HL-60/S4 treated with retinoic acid at 250 ng/mL for 4 days and 3 days (cell line): Measurements from ENCODE around the gene COG1.

ENCODE experiments used
- in situ Hi-C: fragments of 300-500 bp; cut with MboI; formaldehyde crosslinking; loops from 2 replicates; pipeline ENCODE4 v1.7.0; 2022; ENCODE audit warnings: low sequenced_read_pairs

Gene COG1

DNA sequence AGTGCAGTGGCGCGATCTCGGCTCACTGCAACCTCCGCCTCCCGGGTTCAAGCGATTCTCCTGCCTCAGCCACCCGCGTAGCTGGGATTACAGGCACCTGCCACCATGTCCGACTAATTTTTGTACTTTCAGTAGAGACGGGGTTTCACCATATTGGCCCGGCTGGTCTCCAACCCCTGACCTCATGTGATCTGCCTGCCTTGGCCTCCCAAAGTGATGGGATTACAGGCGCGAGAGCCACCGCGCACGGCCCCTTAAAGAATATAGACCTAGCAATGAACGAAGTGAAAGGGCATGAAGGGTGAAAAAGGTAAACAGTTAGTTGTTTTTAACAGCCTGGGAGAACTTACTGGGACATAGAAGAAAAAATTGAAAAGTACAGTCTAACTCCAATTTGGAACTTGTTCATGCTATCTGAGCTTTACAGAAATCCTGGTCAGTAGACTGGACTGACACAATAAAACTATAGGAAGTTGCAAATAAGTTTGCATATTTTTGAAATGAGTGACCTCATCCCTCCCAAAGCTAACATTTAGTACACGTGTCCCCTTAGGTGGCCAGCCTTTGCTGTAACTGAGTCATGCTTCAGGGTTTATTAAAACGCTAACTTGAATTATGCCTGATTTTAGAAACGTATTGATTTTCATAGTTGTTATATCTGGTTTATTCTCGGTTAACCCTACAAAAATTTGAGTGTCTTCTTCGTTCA lies 1.8 kb downstream of the COG1 start:
- in situ Hi-C loops = loop anchor here (25.0 kb wide), 1 partner anchor 632 kb away; no protein-coding TSS in a partner anchor

DNA sequence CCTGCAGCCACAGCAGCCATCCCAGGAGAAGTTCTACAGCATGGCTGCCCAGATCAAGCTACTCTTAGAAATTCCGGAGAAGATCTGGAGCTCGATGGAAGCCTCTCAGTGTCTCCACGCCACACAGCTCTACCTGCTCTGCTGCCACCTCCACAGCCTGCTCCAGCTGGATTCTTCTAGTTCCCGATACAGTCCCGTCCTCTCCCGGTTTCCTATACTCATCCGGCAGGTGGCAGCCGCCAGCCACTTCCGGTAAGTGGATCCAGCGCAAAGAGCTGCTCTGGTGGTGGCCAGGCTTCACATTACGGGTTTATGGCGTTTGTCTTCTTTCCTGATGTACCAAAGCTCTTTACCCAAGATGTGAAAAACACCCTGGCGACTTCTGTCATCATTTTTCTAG lies 3.6 kb downstream of the COG1 start:
- in situ Hi-C loops = loop anchor here (25.0 kb wide), 1 partner anchor 634 kb away; no protein-coding TSS in a partner anchor

DNA sequence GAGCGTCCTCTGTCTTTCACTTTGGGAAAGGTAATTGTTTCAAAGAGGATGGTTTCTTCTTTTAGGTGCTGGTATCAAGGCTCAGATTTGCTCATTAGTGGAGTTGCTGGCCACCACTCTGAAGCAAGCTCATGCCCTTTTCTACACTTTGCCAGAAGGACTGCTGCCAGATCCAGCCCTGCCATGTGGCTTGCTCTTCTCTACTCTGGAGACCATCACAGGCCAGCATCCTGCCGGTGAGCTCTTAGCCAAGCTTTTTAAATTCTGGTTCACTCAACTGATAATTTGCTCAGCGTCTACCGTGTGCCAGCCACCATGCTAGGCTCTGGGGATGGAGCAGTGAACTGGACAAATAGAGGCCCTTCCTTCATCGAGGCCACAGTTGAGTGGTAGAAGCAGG lies 4.3 kb downstream of the COG1 start:
- in situ Hi-C loops = loop anchor here (25.0 kb wide), 1 partner anchor 635 kb away; no protein-coding TSS in a partner anchor

DNA sequence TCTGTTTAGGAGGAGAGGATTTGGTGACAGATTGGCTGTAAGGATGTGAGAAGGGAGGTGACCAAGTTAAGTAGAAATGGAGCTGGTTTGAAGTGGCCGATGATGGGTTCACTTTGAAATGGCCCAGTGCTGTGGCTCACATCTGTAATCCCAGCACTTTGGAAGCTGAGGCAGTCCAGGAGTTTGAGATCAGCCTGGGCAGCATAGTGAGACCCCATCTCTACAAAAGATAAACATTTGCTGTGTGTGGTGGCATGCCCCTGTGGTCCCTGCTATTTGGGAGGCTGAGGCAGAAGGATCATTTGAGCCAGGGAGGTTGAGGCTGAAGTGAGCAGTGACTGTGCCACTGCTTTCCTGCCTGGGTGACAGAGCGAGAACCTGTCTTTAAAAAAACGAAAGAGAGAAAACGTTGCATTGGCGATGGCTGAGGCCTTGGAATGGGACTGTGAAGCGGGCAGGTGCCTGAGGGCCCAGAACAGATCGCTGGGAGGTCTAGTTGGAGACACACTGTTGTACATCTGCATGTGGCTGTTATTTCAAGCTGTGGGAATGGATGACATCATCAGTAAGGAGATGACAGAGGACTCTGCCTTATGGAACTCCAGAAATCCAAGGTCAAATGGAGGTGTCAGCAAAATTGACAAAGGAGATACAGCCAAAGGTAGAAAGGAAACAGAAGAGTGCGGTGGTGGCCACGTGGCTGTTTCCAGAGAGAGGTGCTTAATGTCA lies 5.5 kb downstream of the COG1 start:
- in situ Hi-C loops = loop anchor here (25.0 kb wide), 1 partner anchor 636 kb away; no protein-coding TSS in a partner anchor

DNA sequence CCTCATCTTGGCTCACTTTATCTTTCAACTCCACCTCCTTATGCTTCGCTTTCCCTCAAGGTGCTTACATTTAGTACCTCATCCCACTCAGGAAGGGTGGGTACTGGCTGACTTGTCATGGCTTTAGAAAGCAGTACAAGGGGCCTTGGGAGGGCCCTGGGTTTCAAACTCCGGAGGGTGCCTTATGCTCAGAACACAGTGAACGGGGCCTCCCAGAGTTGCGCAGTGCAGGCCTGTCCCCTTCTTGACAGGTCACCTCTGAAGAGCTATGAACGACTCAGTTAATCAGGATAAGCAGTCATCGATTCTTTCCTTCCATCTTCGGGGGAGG lies 6.0 kb downstream of the COG1 start:
- in situ Hi-C loops = loop anchor here (25.0 kb wide), 1 partner anchor 637 kb away; no protein-coding TSS in a partner anchor

DNA sequence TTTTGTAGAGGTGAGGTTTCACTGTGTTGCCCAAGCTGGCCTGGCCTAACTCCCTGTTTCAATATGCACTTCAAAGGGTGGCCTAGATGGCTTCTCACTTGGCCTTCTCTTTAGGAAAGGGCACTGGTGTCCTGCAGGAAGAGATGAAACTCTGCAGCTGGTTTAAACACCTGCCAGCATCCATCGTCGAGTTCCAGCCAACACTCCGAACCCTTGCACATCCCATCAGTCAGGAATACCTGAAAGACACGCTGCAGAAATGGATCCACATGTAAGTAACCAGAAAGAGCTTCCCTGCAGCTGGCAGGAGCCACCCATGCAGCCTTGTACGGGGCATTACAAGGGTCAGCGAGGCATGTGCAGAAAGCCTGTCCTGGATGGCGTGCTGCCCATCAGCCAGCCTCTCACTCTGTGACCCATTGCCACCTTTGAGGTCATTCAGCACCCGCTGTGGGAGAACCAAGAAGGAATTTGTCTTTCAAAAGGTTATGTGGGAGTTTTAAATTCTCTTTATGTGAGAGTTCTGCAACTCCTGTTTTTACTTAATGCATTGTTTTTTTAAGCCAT lies 7.0 kb downstream of the COG1 start:
- in situ Hi-C loops = loop anchor here (25.0 kb wide), 1 partner anchor 638 kb away; no protein-coding TSS in a partner anchor

DNA sequence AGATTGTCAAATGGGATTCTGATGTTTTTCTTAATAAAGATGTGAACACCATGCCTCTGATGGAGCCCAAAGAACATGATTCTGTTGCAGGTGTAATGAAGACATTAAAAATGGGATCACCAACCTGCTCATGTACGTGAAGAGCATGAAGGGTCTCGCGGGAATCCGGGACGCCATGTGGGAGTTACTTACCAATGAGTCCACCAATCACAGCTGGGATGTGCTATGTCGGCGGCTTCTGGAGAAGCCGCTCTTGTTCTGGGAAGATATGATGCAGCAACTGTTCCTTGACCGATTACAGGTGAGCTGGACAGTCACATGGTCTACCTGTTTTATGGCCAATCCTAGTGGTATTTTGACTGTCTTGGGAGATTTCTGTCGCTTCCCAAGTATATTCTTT lies 7.6 kb downstream of the COG1 start:
- in situ Hi-C loops = no loop called here

DNA sequence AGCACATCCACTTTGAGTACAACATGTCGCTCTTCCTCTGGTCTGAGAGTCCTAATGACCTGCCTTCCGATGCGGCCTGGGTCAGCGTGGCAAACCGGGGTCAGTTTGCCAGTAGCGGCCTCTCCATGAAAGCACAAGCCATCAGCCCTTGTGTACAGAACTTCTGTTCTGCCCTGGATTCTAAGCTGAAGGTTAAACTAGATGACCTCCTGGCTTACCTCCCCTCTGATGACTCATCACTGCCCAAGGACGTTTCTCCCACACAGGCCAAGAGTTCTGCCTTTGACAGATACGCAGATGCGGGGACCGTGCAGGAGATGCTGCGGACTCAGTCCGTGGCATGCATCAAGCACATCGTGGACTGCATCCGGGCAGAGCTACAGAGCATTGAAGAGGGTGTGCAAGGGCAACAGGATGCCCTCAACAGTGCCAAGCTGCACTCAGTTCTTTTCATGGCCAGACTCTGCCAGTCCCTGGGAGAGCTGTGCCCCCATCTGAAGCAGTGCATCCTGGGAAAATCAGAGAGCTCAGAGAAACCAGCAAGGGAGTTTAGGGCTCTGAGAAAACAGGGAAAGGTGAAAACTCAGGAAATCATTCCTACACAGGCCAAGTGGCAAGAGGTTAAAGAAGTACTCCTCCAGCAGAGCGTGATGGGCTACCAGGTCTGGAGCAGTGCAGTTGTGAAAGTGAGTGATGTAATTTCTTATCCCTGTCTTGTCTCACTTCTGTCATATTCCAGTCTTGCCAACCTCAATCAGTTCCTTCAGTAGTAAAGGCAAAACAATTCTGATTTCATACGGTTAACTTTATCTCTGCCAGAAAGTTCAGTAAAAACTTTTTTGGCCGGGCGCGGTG lies 8.6 kb downstream of the COG1 start:
- in situ Hi-C loops = no loop called here

DNA sequence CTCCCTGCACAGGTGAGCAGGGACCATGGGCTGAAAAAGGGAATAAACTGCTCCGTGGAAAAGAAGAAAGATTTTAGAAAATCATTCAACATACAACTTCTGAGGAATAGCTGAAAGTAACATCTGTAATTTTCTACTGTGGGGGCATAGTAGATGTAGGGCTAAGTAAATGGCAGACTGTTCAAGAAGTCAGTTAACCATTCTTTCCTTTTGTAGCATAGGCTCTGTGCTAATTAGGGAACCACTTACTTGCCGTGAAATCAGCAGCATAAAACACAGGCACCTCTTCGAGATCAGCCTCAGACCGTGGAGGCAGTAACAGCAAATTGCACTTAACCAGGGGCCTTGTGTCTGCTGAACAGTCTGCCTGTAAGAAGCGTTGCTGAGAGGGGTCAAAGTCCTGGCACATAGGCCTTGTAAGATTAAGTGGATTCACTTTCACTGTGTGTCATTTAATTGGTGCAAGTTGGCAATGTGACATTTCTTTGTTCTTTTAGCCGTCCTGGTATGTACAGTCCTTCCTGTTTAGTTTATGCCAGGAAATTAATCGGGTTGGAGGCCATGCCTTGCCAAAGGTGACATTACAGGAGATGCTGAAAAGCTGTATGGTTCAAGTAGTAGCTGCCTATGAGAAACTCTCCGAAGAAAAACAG lies 10.4 kb downstream of the COG1 start:
- in situ Hi-C loops = no loop called here

DNA sequence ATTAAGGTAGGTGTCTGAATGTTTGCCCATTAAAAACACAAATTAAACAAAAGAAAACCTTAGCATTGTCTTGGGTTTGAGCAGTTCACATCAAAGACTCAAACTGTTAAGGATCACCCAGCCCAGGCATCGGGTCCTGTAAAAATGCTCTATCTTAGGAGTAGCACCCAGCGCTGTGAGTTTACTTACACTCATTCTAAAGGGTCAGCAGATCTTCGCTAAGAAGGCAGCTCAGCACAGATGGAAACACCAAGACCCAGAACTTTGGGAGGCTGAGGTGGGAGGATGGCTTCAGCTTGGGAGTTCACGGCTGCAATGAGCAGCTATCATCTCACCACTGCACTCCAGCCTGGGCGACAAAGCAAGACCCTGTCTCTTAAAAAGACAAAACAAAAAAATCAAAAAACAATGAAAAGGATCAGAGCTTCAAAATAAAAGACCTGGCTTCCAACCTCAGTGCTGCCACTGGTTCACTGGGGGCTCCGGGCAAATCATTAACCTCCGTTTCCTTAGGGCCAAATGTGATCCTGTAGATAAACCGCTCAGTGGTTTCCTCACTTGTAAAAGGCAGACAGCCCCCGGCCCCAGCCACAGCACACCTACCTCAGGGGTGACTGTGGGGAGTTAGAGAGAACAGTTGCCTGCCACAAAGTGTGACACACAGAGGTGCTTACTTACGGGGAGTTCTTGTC lies 11.1 kb downstream of the COG1 start:
- in situ Hi-C loops = no loop called here

DNA sequence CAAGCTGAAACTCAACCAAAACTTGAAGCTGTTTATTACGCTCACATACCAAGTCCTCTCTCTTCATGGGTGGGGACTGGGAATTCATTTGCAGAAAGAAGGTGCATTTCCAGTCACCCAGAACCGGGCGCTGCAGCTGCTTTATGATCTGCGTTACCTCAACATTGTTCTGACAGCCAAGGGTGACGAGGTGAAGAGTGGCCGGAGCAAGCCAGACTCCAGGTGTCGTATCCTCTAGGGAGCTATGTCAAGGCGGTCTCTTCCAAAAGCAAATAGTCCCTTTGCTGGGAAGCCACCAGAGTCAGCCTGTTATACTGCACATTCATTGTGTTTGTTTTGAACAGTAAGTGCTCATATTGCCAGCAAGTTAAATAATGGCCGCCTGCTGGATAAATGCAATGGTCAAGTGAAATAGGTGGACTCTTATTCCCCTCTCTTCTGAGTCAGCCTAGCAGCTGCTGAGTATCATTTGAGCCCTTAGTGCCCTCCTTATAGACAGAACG lies 12.7 kb downstream of the COG1 start:
- in situ Hi-C loops = no loop called here

DNA sequence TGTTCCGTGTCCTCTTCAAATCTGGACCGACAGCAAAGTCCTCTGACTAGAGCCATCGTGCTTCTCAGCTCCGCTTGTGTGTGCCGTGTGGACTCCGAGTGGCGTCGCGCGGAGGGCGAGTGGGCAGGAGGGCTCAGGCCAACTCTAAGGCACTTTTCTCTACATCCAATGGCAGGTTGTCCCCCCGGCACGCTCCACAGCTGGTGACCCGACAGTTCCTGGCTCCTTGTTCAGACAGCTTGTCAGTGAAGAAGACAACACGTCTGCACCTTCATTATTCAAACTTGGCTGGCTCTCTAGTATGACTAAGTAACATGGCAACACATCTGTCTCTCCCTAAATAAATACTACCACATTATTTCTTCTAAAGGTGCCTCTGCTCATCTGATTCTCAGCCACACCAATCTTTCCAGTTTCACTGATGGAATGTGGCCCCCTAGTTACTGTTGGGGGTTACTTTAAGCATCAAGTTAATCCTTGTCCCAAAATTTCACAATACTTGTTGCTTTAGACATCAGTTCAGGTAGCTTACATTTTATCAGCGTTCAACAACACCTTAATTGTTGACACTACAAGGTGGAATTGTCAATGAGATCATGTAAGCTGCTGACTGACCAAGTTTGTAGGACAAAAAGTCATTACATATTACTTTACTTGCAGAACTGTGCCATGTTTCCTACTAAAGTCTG lies 15.4 kb downstream of the COG1 start:
- in situ Hi-C loops = no loop called here

DNA sequence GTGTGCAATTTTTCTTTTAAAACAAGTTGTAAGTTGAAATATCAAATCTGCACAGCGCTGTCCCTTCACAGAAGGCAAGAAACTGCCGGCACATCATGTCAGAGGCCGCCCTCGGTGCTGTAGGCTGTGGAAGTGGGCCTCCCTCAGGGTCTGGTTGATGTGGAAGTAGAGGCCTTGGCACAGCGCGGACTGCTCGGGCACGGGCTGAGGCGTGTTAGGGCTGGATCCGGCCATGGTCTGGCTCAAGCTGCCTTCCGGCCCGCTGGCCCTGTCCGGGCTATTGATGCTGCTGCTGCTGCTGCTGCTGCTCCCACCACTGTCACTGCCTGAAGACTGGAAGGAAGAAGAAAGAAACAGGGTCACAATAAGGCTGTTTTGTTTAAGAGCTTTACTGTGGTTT lies 16.6 kb downstream of the COG1 start:
- in situ Hi-C loops = no loop called here

DNA sequence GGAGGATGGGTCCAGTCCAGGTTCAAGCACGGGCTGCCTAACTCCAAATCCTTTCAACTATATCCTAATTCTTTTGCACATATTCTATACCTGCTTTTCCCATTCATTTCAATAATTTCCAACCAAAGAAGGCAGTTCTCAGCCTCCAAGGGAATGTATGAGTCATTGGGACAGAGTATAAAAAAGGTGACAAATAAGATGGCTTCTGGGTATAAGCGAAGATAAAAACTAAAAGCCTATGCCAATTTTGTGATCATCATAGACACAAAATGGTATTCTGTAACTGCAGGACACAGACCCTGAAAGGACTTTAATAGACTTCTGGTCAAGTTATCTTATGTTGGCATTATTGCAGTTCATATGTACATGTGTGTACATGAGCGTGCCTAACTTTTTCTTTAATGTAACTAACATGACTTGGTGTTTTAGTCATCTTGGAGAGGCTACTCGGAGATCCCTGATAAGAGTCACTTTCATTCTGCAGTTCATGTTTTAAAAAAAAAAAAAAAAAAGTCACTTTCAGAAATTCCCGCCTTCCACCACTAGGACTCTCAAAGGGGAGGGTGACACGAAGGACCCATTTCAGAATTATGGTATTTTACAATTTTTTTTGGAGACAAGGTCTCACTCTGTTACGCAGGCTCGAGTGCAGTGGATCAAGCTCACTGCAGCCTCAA lies 17.3 kb downstream of the COG1 start:
- in situ Hi-C loops = no loop called here

DNA sequence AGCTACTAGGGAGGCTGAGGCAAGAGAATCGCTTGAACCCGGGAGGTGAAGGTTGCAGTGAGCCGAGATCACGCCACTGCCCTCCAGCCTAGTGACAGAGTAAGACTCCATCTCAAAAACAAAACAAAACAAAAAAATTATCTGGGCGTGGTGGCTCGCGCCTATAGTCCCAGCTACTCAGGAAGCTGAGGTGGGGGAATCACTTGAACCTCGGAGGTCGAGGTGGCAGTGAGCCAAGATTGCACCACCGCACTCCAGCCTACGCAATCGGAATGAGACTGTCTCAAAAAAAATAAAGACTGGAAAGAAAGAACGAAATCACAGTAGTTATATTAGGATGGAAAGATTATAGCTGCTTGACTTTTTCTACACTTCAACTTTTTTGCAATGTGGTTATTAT lies 18.9 kb downstream of the COG1 start:
- in situ Hi-C loops = no loop called here

DNA sequence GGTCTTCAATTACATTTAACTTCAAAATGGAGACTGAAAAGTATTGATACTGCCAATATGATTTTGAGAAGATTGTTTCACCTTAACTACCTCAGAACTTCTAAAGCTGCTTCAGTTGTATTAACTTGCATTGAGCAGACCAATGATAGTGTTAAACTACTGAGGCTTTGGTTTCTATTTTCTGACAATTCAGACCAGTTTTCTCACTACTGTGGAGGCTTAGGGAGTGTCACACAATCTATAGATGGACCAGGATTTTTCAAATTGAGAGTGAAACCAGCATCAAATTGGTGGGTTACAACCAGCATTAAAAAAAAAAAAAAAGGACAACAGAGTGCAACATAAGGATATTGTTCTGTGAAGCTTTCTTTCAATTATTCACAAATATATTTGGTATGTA lies 21.2 kb downstream of the COG1 start:
- in situ Hi-C loops = no loop called here

DNA sequence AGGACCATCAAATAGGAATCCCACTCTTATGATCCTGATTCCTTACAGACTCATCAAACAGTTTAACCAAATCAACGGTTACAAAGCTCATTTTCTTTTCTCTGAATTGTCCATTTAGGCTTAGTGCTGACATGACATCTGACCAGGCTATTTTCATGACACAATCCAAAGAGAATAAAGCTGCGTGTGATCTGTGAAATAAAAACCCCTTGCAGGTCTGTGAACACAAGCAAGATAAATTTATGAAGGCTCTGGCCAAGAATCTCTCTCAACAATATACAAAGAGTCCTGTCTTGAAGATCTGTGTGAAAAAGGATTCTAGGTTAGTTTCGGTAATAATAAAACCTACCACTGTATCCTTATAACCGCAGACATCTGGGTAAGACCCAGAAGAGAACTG lies 22.0 kb downstream of the COG1 start:
- in situ Hi-C loops = no loop called here

DNA sequence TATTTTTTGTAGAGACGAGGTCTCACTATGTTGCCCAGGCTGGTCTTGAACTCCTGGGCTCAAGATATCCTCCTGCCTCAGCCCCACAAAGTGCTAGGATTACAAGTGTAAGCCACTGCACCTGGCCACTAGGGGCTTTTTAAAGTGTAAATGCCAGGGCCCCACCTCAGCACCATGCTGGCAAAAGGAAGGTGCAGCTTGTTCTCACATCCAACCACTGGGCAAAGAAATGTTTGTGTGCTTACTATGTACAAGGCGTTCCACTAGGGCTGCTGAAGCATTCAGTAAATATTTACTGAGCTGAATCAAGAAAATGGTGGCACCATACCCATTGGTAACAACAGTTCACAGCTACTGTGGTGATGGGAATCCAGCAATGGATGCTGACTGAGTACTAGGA lies 22.6 kb downstream of the COG1 start:
- in situ Hi-C loops = no loop called here
